ENCODE results near the gene COMMD6.
"Not testable (repeated sequence)": the region's sequence is repeated elsewhere in the genome, so short reads cannot be mapped to it uniquely, and the experiment has no call there.

The COMMD6 gene

DNA sequence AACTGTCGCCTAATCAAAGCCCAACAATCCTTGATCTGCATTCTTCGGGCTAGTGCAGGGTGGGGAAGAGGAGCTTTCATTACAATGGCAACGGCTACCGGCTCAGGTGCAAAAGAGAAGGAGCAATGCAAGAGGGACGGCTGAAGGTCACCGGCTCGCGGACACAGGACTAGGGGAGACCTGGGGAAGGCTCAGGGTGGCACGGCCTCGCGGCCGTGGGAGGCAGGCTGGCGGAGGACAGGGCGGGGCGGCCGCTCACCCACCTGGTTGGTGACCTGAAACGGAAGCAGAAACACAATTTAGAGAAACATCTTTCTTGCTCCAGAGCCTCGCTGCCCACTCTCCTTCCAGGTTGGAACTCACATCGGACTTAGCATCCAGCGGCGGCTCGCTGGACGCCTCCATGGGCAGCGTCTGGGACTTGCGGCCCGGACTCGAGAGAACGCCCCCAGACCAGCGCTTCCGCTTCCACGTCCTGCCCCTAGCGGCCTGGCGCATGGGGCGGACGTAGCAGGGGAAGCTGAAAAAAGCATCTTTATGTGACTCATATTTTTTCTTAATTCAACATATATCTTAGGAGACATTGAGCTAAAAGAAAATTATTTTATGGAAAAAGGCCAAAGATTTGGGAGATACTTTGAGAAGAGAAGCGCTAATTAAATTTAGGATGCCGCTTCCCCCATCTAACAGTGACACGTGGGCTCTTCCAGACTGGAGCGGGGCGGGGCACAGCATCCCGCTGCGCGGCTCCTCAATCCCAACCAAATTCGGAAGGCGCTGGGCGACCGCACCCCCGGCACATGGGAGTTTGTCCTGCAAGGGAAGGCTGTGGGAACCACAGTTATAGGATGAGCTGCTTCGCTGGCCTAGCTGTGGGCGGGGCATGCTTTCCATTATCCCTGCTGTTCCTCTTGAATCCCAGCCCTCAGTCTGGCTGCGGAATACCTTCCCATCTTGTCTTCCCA is at the start of gene COMMD6:
COMMD6 (minus strand) TSS at position 441 of the 965 bp plus-strand sequence; CDS start at position 405, 36 bp downstream.
- peak; percentile 7 for FAIRE-seq

DNA sequence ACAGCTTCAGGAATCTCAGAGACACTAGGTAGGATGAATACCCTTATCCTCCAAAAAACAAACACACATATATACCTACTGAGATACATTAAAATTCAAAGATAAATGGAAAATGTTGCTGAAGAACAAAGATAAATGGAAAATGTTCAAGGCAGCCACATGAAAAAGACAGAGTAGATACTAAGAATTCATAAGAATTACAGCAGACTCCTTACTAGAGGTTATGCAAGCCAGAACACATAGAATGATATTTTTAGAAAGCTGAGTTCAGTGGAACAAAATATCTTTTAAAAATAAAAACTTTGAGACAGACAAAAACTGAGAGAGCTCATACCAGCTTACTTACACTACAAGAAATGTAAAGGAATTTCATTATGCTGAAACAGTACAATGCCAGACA is 47.5 kb upstream of the COMMD6 start:
- FAIRE-seq, result no peak

DNA sequence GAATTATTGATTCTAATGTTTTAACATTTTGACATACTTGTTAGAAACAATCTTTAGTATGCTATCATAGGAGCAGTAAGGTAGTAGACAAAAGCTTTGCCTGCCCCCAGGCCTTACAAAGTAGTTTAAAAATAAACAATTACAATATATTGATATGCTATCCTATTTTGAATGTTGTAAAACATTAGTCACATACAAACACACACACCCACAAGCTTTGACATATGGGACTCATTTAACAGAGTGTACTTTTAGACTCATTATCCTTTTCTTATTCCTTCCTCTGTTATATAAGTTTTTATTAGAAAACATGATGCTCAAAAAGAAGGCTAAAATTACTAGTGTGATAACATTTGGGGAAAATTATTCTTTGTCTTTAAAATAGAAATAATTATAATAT is 45.5 kb upstream of the COMMD6 start:
- FAIRE-seq, result no peak

DNA sequence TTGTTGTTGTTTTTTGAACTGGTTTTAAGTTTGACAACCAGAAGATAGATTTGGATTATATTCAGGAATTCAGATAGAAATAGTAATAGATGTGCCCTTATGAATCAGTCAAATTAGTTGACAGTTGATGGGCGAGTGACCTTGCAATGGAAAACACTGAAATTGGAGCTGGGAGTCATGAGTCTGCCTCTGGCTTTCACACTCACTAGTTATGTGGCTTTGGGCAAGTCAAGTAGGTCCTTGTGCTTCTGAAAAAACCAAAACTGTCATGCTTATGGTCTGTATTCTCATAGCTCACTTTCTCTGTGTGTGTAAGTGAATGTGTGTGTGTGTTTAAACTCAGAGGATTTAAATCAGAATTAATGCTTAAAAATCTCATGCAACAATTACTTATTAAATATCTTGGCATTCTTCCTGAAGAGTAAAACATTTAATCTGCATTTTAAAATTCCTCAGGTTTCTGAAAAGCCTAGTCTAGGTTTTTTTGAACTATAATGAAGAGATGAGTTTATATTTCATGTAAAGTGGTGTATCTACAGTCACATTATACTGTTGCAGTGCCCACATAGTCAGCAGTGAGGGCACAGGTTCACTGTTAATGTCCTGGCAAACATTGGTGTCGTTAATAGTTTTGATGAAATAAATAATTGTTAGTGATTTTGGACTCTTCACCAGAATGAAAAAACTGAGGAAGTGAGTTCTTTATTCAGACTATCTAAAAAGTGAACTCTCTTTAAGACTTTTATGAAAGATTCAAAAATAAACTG is 44.4 kb upstream of the COMMD6 start:
- FAIRE-seq, result no peak

DNA sequence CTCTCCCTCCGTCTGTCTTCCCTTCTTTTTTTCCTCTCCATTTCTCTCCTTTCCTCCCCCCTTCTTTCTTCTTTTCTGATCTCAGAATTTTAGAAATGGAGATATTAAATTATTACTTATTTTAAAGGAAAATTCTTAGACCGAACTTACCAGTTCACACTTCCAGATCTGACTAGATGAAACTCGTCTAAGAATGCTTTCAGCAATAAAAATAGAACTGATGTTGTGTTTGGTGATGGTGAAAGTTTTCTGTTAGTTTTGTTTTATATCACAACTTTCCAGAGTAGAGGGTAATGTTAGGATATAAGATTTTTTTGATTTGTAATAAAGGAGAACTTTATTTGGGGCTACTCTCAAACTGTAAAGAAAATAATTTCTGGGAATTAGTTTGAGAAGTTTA is 41.9 kb upstream of the COMMD6 start:
- FAIRE-seq, result no peak

DNA sequence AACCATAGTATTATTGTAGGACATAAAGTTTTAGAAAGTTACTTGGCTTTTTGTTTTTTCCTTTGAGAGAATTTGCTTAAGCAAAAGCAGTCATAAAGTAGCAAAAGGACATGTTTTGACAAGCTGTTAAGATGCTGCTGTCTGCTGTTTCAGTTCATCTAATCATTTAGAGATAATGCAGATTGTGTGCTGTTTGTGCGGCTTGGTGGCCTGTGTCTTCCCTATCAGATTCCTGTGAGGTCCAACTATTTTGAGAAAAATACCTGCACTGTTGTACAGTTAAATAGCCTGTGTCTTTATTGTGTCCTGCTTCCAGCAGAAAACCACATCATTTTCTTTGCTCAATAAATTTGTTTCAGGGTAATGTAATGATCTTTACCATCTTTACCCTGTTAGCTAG is 31.9 kb upstream of the COMMD6 start:
- FAIRE-seq, result no peak

DNA sequence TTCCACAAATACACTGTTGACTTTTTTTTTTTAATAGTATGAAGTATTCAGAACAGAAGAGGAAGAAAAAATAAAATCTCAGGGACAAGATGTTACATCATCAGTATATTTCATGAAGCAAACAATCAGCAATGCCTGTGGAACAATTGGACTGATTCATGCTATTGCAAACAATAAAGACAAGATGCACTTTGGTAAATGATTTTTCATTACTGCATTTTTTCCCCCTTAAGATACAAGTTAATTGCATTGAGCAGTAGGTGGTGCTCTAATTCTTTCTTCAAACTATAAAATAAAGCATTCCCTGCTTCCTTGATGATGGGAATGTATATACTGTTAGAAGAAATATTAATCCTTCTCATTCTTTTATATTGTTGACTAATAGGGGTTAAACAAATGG is 29.0 kb upstream of the COMMD6 start:
- peak; percentile 83 for FAIRE-seq

DNA sequence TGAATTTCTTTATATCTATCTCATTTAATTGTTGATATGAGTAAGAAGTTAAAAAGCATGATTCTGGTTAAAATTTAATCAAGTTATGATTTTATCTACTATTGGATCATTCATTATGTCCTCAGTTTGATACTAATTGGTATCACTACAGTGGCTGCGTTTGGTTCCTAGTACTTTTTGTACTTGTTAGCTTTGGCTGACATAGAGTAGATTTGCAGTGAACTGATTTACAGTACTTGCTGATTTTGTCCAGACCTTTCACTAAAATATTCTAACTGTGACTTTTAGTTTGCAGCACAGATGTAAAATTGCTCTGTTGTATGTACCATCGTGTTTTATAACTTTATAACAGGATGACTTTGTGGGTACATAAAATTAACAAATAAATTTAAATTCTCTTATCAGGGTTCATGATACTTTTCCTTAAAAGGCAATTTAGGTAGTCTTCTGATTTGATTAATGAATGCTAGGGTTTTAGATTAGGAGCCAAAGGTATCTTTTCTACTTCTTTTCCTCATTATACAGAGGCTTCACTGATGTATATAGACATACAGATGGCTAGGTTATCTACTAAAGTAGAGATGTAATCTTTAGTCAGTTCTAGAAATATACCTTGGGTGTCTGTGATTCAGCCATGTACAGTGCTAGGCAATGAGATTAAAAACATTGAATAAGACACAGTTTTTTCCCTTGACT is 20.7 kb upstream of the COMMD6 start:
- no peak for FAIRE-seq

DNA sequence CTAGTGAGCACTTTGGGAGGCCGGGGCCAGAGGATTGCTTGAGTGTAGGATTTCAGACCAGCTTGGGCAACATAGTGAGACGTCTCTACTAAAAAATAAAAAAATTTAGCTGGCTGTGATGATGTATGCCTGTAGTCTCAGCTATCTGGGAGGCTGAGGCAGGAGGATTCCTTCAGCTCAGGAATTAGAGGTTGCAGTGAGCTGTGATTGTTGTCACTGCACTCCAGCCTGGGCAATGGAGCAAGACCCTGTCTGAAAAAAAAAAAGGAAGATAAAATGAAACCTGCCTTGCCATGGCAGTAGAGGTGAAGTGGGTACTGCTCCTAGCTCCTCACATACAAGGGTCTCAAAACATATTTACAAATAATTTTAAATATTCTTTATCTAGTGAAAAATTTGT is 19.3 kb upstream of the COMMD6 start:
- FAIRE-seq, result no peak

DNA sequence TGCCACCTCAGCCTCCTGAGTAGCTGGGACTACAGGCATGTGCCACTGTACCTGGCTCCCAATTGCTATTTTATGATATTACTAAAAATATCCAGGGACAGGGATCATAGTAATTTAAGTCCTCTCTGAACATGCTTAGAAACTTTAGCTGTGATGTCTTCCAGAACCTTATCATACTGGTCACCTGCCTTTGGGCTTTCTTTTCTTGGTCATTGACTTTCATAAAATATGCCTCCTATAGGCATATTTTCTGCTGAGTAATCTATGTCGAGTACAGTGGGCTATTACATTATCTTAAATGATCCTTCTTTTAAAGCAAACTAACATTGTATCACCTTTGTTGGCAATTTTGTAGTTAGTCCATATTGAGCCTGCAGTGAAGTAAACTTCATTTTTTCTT is 18.2 kb upstream of the COMMD6 start:
- no peak for FAIRE-seq

DNA sequence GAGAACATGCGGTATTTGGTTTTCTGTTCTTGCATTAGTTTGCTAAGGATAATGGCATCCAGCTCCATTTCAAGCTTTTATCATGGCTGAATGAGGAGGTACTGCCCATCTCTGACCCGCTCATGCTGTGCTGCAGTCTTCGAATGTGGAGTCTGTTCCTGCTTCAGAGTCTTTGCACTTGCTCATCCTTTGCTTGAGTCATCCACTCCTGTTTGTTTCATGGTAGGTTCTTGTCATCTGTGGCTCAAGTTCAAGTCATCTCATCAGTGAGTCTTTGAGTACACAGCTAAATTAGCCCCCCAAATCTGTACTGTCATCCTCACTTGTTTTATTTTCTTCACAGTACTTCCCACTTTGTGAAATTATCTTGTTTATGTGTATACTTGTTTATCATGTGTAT is 17.3 kb upstream of the COMMD6 start:
- no peak for FAIRE-seq

DNA sequence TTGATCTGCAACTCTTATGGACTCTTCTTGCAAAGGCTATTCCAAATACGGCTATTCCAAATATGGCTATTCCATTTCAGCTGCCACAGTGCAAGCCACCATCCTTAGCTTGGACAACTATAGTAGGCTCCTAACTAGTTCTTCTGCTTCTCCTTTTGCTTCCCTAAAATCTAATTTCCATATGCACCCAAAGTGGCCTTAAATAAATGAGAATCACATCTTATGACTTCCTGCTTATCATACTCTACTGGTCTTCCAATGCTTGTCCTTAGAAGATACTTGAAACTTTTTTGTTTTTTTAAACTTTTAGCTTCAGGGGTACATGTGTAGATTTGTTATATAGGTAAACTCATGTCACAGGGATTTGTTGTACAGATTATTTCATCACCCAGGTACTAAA is 16.8 kb upstream of the COMMD6 start:
- FAIRE-seq, result no peak

DNA sequence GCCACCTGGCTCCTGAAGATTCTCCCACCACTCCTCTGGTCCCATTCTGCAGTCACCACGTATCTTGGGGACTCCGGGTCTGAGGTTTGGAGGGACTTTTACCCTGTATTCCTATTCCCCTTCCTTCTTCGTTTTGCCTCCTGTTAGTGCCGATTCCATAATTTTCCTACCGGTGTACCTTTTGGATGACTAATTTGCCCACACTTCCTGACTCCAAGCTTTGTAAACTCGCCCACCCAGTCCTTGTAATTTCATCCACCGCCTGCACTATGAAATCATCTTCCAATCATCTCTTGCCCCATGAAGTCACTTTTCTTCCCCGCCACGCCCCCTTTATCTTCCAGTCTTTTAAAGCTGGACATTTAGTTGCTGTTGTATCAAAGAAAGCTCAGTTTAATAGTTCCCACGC is 12.5 kb upstream of the COMMD6 start:
- FAIRE-seq, result no peak

DNA sequence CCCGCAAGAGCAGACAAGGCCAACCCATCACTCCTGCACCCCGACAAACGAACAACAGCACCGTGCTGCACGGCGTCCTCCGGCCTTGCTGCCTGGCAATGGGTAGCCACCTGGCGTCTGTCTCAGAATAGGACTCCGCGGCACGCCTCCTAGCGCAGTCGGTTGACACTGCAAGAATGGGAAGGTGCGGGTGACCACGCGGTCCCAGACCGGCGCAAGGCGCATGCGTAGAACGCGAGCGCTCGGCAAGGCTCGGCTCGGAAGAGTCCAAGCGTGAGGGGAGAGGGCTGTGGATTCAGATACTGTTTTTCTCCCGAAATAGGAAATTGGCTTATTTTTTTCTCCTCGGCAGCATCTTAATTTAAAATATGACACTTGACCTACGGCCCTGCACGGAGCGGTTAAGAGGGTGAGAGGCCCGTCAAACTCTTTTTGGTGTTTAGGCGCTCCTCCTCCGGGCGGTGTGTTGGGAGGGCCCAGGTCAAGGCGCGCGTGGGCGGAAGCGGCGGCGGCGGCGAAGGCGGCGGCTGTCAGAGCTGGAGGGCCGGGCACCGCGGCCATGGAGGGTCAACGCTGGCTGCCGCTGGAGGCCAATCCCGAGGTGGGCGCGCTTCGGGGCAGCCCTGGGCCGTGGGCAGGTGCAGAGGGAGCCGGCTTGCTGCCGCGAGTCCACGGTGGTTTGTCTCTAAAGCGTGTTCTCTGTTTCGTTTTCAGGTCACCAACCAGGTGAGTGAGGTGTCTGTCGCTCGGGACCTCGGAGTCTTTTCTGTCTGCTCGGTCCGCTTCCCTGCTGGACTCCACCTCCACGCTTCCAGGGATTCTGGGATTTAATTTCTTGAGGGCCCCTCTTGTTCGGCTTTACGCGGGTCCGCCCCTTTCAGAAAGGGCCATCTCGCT is 11.9 kb upstream of the COMMD6 start, which contains the start of gene UCHL3:
UCHL3 (plus strand) TSS at position 530 of the 897 bp plus-strand sequence; CDS start at position 560, 30 bp downstream.
- FAIRE-seq, result peak; percentile 74

DNA sequence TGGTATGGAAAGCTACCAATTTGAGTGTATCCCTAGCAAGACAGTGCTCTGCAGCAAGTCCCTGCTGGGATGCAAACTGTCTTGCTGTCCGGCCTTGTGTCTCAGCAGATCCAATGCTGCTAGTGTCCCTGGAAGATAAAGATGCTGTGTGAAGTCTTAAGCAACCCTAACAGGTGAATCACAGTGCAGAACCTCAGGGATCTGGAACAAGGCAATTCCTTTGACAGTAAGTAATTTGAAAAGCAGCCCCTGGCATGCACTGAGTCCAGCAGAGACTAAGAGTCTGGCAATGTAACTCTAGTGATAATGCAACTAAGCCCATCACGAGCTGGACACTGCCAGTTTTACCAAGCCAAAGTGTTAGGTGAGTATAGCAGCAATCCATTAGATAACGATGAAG is 10.3 kb upstream of the COMMD6 start:
- FAIRE-seq, result no peak

DNA sequence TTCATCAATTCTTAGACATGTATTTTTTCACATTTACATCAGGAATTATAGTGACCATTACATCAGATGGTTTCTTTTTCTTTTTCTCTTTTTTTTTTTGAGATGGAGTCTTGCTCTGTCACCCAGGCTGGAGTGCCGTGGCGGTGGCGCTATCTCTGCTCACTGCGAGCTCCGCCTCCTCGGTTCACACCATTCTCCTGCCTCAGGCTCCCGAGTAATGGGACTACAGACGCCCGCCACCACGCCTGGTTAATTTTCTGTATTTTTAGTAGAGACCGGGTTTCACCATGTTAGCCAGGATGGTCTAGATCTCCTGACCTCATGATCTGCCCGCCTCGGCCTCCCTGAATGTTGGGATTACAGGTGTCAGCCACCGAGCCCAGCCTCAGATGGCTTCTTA is 7.7 kb upstream of the COMMD6 start:
- FAIRE-seq, result not testable (repeated sequence)

DNA sequence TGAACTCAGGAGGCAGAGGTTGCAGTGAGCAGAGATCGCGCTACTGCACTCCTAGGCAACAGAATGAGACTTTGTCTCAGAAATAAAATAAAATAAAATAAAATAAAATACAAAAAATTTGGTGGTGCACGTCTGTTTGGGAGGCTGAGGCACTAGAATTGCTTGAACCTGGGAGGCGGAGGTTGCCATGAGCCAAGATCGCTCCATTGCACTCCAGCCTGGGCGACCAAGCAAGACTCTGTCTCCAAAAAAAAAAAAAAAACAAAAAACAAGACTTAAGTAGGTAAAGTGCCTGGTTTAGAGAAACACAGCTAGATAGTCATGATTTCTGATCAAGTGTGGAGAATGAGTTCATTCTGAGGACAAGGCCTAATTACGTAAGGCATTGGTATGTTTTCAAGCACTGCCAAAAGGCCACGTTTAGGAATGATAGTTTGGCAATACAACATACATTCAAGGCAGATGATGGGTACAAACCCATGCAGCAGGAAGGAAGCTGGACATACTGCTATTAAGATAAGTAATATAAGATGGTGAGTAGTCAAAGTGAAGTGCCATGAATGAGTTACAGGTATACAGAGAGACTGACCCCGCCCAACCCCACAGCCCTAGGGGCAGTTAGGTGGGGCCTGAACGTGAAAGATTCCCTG is 7.2 kb upstream of the COMMD6 start:
- no peak for FAIRE-seq

DNA sequence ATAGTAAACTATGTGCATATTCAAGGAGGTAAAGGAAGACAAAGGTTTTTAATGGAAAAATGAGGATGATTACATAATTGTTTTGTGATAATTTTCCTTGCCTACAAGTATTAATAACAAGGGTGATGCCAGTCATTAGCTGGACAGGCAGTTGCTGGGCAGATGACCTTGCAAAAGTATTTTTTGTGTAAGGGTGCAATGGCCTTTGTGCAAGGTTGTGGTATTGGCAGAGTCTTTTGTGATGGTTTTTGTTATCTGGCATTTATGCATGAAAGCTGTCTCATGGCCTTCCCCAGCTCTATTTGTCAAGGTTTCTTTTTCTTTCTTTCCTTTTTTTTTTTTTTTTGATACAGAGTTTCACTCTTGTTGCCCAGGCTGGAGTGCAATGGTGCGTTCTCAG is 4.3 kb upstream of the COMMD6 start:
- FAIRE-seq, result no peak

DNA sequence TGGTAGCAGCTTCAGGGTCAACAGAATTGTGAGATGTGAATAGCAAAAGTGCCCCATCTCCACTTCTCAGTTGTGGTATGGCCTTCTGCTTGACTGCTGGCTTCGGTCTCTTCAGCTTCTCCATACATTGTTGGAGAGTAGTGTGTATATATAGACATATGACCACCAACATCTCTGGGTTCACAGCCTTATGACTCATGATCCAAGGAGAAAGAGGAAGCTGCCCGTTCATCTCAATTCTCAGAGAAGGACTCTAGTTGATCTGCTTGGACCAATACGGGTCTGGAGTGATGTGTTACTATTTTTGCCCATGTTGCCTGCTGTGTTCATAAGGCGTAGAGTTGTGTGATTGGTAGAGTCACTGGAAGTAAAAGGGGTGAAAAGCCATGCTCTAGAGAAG is 3.6 kb upstream of the COMMD6 start:
- no peak for FAIRE-seq

DNA sequence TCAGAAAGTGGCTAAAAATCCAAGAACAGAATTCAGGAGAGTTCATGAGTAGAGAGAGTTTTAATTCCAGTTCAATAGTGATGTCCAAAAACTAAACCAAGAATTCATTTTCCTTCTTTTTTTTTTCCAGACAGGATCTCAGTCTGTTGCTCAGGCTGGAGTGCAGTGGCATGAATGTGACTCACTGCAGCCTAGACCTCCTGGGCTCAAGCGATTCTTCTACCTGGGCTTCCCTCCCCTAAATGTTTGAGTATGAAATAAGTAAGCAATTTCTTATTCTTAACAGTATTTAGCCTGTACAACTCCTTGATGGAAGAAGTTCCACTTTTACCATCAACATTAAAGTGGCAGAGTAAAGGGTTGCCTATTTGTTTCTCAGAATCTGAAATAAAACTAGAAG is 3.8 kb downstream of the COMMD6 start:
- no peak for FAIRE-seq

DNA sequence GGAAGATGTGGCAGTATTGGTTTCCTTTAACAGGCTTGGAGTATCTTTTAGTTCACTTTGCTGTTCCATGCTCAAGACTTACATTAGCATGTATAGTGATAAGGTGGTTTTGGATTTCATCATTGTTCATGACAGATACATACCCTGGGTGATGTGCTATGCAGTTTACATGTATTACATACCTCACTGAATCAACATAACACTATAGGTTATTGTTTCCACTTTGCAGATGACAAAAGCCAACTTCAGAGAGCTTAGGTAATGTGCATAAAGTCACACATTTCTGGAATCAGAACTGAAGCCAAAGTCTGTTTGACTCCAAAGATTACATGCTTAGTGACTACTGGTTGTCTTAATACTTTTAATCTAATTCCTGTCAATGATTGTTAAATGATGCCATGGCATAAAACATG is 7.1 kb downstream of the COMMD6 start:
- no peak for FAIRE-seq

DNA sequence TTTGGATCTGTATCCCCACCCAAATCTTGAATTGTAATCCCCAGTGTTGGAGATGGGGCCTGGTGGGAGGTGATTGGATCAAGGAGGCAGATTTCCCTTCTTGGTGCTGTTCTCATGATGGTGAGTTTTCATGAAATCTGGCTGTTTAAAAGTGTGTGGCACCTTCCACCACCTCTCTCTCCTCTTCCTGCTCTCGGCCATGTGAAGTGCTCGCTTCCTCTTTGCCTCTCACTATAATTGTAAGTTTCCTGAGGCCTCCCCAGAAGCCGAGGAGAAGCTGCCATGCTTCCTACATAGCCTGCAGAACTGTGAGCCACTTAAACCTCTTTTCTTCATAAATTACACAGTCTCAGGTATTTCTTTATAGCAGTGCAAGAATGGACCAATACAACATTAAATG is 15.7 kb downstream of the COMMD6 start:
- FAIRE-seq, result no peak

All from TTC549 (cell line).